HEK293T (cell line): Measurements from ENCODE around the gene PRDM16.

Experiments used
- BHLHE40 ChIP-seq: fragments of 450-650 bp; IDR thresholded peaks from 2 replicates; pipeline ENCODE4 v1.6.1; 2016; ENCODE audit warnings: mild to moderate bottlenecking, moderate library complexity, borderline replicate concordance
- CTBP1 ChIP-seq: fragments of 450-650 bp; IDR thresholded peaks from 2 replicates; pipeline ENCODE4 v1.6.1; 2016; ENCODE audit warnings: borderline replicate concordance
- ELF4 ChIP-seq: fragments of 450-650 bp; IDR thresholded peaks from 2 replicates; pipeline ENCODE4 v1.6.1; 2017; ENCODE audit warnings: antibody characterized with exemption
- FOXK2 ChIP-seq: fragments of 450-650 bp; IDR thresholded peaks from 2 replicates; pipeline ENCODE4 v1.6.1; 2016; ENCODE audit warnings: mild to moderate bottlenecking
- FOXM1 ChIP-seq: fragments of 450-650 bp; IDR thresholded peaks from 2 replicates; pipeline ENCODE4 v1.6.1; 2017; ENCODE audit warnings: mild to moderate bottlenecking, borderline replicate concordance
- LEF1 ChIP-seq: fragments of 450-650 bp; IDR thresholded peaks from 2 replicates; pipeline ENCODE4 v1.6.1; 2017; ENCODE audit warnings: mild to moderate bottlenecking, borderline replicate concordance
- NFRKB ChIP-seq: fragments of 450-650 bp; IDR thresholded peaks from 2 replicates; pipeline ENCODE4 v1.6.1; 2016; ENCODE audit warnings: mild to moderate bottlenecking, moderate library complexity
- SP1 ChIP-seq: fragments of 450-650 bp; IDR thresholded peaks from 2 replicates; pipeline ENCODE4 v1.6.1; 2017
- ZNF384 ChIP-seq: fragments of 450-650 bp; IDR thresholded peaks from 2 replicates; pipeline ENCODE4 v1.6.1; 2016
- TF ChIP-seq, protein P1 (sequence below): fragments of 450-650 bp; IDR thresholded peaks from 2 replicates; pipeline ENCODE4 v1.6.1; 2016

DNA sequence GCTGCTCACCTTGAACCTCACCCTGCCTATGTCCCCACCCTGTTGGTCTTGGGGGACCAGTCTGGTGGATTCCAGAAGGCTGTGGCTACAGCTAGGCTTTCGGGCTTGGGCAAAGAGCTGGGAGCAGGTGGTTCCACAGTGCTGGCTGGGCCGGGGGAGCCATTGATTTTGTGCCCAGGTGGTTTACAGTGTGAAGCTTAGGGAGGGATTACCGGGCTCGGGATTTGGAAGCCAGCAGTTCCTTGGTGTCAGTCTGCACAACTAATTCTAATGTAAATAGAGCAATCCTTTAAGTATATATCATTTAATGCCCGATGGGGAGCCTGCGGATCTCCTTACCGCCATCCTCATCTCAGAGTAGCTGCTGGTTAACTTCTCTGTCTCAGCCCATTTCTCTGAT, 38.2 kb downstream of the PRDM16 start:
- TF ChIP-seq FOXK2 (no peak), ZNF384 (no peak), FOXM1 (no peak), SP1 (no peak), ELF4 (no peak), CTBP1 (no peak), LEF1 (no peak), BHLHE40 (no peak), NFRKB (no peak)
- TF ChIP-seq, protein P1, sequence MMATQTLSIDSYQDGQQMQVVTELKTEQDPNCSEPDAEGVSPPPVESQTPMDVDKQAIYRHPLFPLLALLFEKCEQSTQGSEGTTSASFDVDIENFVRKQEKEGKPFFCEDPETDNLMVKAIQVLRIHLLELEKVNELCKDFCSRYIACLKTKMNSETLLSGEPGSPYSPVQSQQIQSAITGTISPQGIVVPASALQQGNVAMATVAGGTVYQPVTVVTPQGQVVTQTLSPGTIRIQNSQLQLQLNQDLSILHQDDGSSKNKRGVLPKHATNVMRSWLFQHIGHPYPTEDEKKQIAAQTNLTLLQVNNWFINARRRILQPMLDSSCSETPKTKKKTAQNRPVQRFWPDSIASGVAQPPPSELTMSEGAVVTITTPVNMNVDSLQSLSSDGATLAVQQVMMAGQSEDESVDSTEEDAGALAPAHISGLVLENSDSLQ: no peak
